Fibroblast of the aortic adventitia (primary cell): ENCODE data around the gene ELOA. TPM values are rescaled to one million over a fixed set of nuclear protein-coding genes. Genes with fewer than 3 reads are reported as not detected.

Source experiments
- total RNA-seq: library from RNA; depleted of rRNA; stranded (reverse); fragments of >200 nt; gene quantifications from 2 replicates; pipeline ENCODE4 v1.2.3, GENCODE V29; 2012; ENCODE audit warnings: low replicate concordance

Gene ELOA
- total RNA-seq, 1 donor = 41.9 TPM

Other genes starting within 250 kb of the ELOA start
- gene E2F2, start 212.2 kb upstream of the ELOA start, total RNA-seq = 5.6 TPM in 1 of 2 replicates, not detected in the other
- 51.8 and 673 TPM in 2 replicates for gene ID3, start 184.0 kb upstream of the ELOA start, total RNA-seq
- gene RPL11, start 51.7 kb upstream of the ELOA start, total RNA-seq = 442 and 1,073 TPM in 2 replicates
- 43.8 and 50.0 TPM in 2 replicates for gene PITHD1, start 34.9 kb downstream of the ELOA start, total RNA-seq
- gene LYPLA2, start 47.7 kb downstream of the ELOA start, total RNA-seq = 11.8 and 39.9 TPM in 2 replicates
- gene GALE, start 57.3 kb downstream of the ELOA start, total RNA-seq = 5.0 and 16.7 TPM in 2 replicates
- gene HMGCL, start 82.0 kb downstream of the ELOA start, total RNA-seq = 28.4 and 38.1 TPM in 2 replicates
- 3.8 and 5.9 TPM in 2 replicates for gene FUCA1, start 124.8 kb downstream of the ELOA start, total RNA-seq
- gene CNR2, start 169.9 kb downstream of the ELOA start, total RNA-seq = under 0.01 TPM in 1 of 2 replicates, not detected in the other
- 133 and 134 TPM in 2 replicates for gene PNRC2, start 216.4 kb downstream of the ELOA start, total RNA-seq
- 86.4 and 127 TPM in 2 replicates for gene SRSF10, start 236.9 kb downstream of the ELOA start, total RNA-seq